ENCODE data around the gene RFNG.

DNA sequence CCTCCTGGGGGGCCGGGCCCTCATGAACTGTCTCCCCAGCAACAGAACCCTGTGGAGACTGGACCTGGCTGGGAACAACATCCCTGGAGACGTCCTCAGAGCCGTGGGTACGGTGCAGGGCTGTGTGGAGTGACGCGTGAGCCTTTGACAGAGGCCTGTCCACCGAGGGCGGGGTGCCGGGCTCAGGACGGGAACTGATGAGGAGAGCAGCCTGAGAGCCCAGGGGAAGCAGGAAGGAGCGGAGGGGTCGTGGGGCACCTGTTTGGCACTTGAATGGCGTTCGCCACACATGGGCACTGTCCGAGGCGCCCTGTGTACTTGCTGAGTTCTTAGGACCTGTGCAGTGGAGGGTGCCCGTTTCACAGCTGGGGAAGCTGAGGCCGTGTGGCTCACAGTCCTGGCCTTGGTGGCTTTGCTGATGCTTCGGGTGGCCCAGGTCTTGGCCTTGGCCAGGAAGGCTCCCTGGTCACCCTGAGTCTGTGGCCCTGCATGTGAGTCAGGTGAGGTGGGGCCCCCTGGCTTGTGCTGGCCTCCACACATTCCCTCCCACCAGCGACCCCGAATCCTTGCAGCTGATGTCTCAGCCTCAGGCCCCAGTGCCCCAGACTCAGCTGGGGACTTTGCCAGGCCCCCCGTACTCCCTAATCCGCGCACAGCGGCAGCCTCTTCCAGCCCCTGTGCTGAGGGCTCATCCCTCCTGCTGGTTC, 26.1 kb downstream of the RFNG start:
- TF ChIP-seq, protein P1, sequence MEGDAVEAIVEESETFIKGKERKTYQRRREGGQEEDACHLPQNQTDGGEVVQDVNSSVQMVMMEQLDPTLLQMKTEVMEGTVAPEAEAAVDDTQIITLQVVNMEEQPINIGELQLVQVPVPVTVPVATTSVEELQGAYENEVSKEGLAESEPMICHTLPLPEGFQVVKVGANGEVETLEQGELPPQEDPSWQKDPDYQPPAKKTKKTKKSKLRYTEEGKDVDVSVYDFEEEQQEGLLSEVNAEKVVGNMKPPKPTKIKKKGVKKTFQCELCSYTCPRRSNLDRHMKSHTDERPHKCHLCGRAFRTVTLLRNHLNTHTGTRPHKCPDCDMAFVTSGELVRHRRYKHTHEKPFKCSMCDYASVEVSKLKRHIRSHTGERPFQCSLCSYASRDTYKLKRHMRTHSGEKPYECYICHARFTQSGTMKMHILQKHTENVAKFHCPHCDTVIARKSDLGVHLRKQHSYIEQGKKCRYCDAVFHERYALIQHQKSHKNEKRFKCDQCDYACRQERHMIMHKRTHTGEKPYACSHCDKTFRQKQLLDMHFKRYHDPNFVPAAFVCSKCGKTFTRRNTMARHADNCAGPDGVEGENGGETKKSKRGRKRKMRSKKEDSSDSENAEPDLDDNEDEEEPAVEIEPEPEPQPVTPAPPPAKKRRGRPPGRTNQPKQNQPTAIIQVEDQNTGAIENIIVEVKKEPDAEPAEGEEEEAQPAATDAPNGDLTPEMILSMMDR (optimal IDR thresholded peaks at IDR 0.05 in 1 of 3, IDR thresholded peaks at IDR 0.05 in 1 of 3, conservative IDR thresholded peaks at IDR 0.05 in 1 of 3; ENCODE audit: extremely low read depth in 1 of 3, insufficient read depth in 2 of 3, low read length in 3 of 3), result no peak
- no peak for TF ChIP-seq EZH2 (IDR thresholded peaks at IDR 0.05; ENCODE audit: low read length)

Measured in keratinocyte (primary cell).